Esophagus muscularis mucosa (tissue), 4 donors: ENCODE measurements around the gene KIRREL3.

Experiments used
- CTCF ChIP-seq, 3 experiments: fragments of 200-600 bp in 2 of 3; fragments of 450-650 bp in 1 of 3; sonication (generic) in 2 of 3; IDR thresholded peaks; one replicate each; pipeline ENCODE4 v1.5.1; 2017 to 2019; ENCODE audit warnings: antibody characterized with exemption in 3 of 3, mild to moderate bottlenecking in 2 of 3, moderate library complexity in 1 of 3
- EP300 ChIP-seq: sonication (generic); formaldehyde crosslinking; IDR thresholded peaks from one replicate; pipeline ENCODE4 v1.6.1; 2017; ENCODE audit warnings: antibody characterized with exemption
- POLR2A ChIP-seq: fragments of 450-650 bp; IDR thresholded peaks from one replicate; pipeline ENCODE4 v1.6.1; 2017; ENCODE audit warnings: antibody characterized with exemption, moderate library complexity, mild to moderate bottlenecking, low read depth
- POLR2AphosphoS5 ChIP-seq, 2 donors: sonication (generic); formaldehyde crosslinking; IDR thresholded peaks; one replicate each; pipeline ENCODE4 v1.6.1; 2017; ENCODE audit warnings: antibody characterized with exemption in 2 of 2

GRCh38 chr11:126925321-126926093 is 75.1 kb downstream of the KIRREL3 start:
- TF ChIP-seq POLR2A, result no peak
- TF ChIP-seq CTCF (IDR thresholded peaks at IDR 0.05), result no peak
- no peak for TF ChIP-seq EP300
- TF ChIP-seq POLR2AphosphoS5 (IDR thresholded peaks at IDR 0.05), result no peak
